Measurements from ENCODE around the gene RASGRP1. TPM values are rescaled to one million over a fixed set of nuclear protein-coding genes. Genes with fewer than 3 reads are reported as not detected.

RASGRP1 gene
- total RNA-seq, 1 donor from 2014 or later = 110 TPM

GRCh38 chr15:38458646-38459045 lies 106.0 kb downstream of the RASGRP1 start:
- H3K4me3 Mint-ChIP-seq = no peak overlapping the region
- no peaks in the 10 kb centered on the region for H3K27me3 Mint-ChIP-seq (ENCODE audit: insufficient read depth)
- H3K36me3 Mint-ChIP-seq (ENCODE audit: low read depth) = peaks cover 8% of the 10 kb centered on the region
- intact Hi-C loops (cut with micrococcal nuclease) = no loop called here
- DNase-seq (ENCODE audit: low spot score) = no peak
- no peaks in the 10 kb centered on the region for H3K9me3 Mint-ChIP-seq
- H3K4me1 Mint-ChIP-seq (ENCODE audit: low read depth) = peaks cover 39% of the 10 kb centered on the region
- no peak overlapping the region for H3K27ac Mint-ChIP-seq

GRCh38 chr15:38455092-38455491 lies 109.5 kb downstream of the RASGRP1 start:
- Mint-ChIP-seq H3K9me3 (no peaks in the 10 kb centered on the region), H3K27ac (peak overlapping the region; percentile 95), H3K4me1 (ENCODE audit: low read depth) (peaks cover 28% of the 10 kb centered on the region), H3K36me3 (ENCODE audit: low read depth) (peaks cover 6% of the 10 kb centered on the region), H3K27me3 (ENCODE audit: insufficient read depth) (peaks cover 15% of the 10 kb centered on the region), H3K4me3 (peak overlapping the region; percentile 96)
- intact Hi-C loops (cut with micrococcal nuclease) = loop anchor here (2.0 kb wide), 2 partner anchors 20 to 32 kb away; no protein-coding TSS in a partner anchor
- DNase-seq (ENCODE audit: low spot score) = no peak

- H3K36me3 Mint-ChIP-seq (ENCODE audit: low read depth) = peaks cover 6% of the 10 kb centered on the region
- peaks cover 19% of the 10 kb centered on the region for H3K27me3 Mint-ChIP-seq (ENCODE audit: insufficient read depth)
- DNase-seq (ENCODE audit: low spot score) = no peak
- H3K4me1 Mint-ChIP-seq (ENCODE audit: low read depth) = peaks cover 24% of the 10 kb centered on the region
- intact Hi-C loops (cut with micrococcal nuclease) = loop anchor here (1.0 to 5.0 kb wide), 7 partner anchors 14 to 1478 kb away; partner anchors contain the start of gene EIF2AK4
- H3K9me3 Mint-ChIP-seq = no peaks in the 10 kb centered on the region
- H3K27ac Mint-ChIP-seq = peak overlapping the region; percentile 95
- peak overlapping the region; percentile 96 for H3K4me3 Mint-ChIP-seq
Observed at GRCh38 chr15:38454696-38455090, 109.9 kb downstream of the RASGRP1 start.

GRCh38 chr15:38453971-38454695 lies 110.5 kb downstream of the RASGRP1 start, which contains the start of gene FAM98B:
Gene FAM98B (plus strand): TSS chr15:38454127. CDS start chr15:38454162, 35 bp downstream.
- peaks cover 22% of the 10 kb centered on the region for H3K4me1 Mint-ChIP-seq (ENCODE audit: low read depth)
- H3K27ac Mint-ChIP-seq = peak within 1 kb of the TSS; percentile 95
- H3K9me3 Mint-ChIP-seq = no peaks in the 10 kb centered on the region
- intact Hi-C loops (cut with micrococcal nuclease) = loop anchor here (1.0 to 5.0 kb wide), 7 partner anchors 14 to 1478 kb away; partner anchors contain the start of gene EIF2AK4
- peak within 1 kb of the TSS; percentile 96 for H3K4me3 Mint-ChIP-seq
- peaks cover 6% of the 10 kb centered on the region for H3K36me3 Mint-ChIP-seq (ENCODE audit: low read depth)
- H3K27me3 Mint-ChIP-seq (ENCODE audit: insufficient read depth) = peaks cover 19% of the 10 kb centered on the region
- DNase-seq (ENCODE audit: low spot score) = peak; percentile 85

- intact Hi-C loops (cut with micrococcal nuclease) = loop anchor here (2.0 to 5.0 kb wide), 2 partner anchors 16 to 376 kb away; no protein-coding TSS in a partner anchor
- Mint-ChIP-seq H3K36me3 (ENCODE audit: low read depth) (no peaks in the 10 kb centered on the region), H3K4me1 (ENCODE audit: low read depth) (peaks cover 18% of the 10 kb centered on the region), H3K4me3 (no peak overlapping the region), H3K9me3 (no peaks in the 10 kb centered on the region), H3K27me3 (ENCODE audit: insufficient read depth) (peaks cover 44% of the 10 kb centered on the region), H3K27ac (peak overlapping the region; percentile 56)
- no peak for DNase-seq (ENCODE audit: low spot score)
Observed at GRCh38 chr15:38441130-38441519, 123.5 kb downstream of the RASGRP1 start.

GRCh38 chr15:38440353-38441129 lies 124.1 kb downstream of the RASGRP1 start:
- no peaks in the 10 kb centered on the region for H3K36me3 Mint-ChIP-seq (ENCODE audit: low read depth)
- no peaks in the 10 kb centered on the region for H3K9me3 Mint-ChIP-seq
- H3K27ac Mint-ChIP-seq = peak overlapping the region; percentile 56
- DNase-seq (ENCODE audit: low spot score) = peak; percentile 38
- peaks cover 50% of the 10 kb centered on the region for H3K27me3 Mint-ChIP-seq (ENCODE audit: insufficient read depth)
- H3K4me3 Mint-ChIP-seq = no peak overlapping the region
- peaks cover 18% of the 10 kb centered on the region for H3K4me1 Mint-ChIP-seq (ENCODE audit: low read depth)
- intact Hi-C loops (cut with micrococcal nuclease) = loop anchor here (1.0 to 5.0 kb wide), 8 partner anchors 14 to 1140 kb away; partner anchors contain the start of gene FAM98B

Other genes with a start within 250 kb of the RASGRP1 start
- gene FAM98B, start 110.7 kb downstream of the RASGRP1 start, total RNA-seq = 64.4 and 66.9 TPM in 2 replicates

All from activated T-helper 1 cell treated with anti-CD3 and anti-CD28 coated beads, Interleukin-12 subunit alpha, Interleukin-12 subunit beta, Interleukin-2, Interleukin-4 antibody, amounts not matched to agents 30 ng/mL and 10 ng/mL and 1 ng/mL, durations not matched to agents 14 hours and 24 hours and 36 hours (primary cell).